IPS-18c (cell line): ENCODE results near the gene UBP1.
"Not testable (repeated sequence)": the region's sequence is repeated elsewhere in the genome, so short reads cannot be mapped to it uniquely, and the experiment has no call there.

ENCODE experiments used
- H3K4me3 ChIP-seq: 2 replicates; pipeline ENCODE4 v1.7.0; 2013; ENCODE audit warnings: low read depth, mild to moderate bottlenecking, low read length, moderate library complexity; ENCODE audit not compliant: insufficient read depth
- H3K9me3 ChIP-seq: one replicate; pipeline ENCODE4 v1.6.1; 2013; ENCODE audit warnings: mild to moderate bottlenecking, low read length, moderate library complexity; ENCODE audit not compliant: control insufficient read depth, insufficient read depth

Gene UBP1, protein sequence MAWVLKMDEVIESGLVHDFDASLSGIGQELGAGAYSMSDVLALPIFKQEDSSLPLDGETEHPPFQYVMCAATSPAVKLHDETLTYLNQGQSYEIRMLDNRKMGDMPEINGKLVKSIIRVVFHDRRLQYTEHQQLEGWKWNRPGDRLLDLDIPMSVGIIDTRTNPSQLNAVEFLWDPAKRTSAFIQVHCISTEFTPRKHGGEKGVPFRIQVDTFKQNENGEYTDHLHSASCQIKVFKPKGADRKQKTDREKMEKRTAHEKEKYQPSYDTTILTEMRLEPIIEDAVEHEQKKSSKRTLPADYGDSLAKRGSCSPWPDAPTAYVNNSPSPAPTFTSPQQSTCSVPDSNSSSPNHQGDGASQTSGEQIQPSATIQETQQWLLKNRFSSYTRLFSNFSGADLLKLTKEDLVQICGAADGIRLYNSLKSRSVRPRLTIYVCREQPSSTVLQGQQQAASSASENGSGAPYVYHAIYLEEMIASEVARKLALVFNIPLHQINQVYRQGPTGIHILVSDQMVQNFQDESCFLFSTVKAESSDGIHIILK

DNA sequence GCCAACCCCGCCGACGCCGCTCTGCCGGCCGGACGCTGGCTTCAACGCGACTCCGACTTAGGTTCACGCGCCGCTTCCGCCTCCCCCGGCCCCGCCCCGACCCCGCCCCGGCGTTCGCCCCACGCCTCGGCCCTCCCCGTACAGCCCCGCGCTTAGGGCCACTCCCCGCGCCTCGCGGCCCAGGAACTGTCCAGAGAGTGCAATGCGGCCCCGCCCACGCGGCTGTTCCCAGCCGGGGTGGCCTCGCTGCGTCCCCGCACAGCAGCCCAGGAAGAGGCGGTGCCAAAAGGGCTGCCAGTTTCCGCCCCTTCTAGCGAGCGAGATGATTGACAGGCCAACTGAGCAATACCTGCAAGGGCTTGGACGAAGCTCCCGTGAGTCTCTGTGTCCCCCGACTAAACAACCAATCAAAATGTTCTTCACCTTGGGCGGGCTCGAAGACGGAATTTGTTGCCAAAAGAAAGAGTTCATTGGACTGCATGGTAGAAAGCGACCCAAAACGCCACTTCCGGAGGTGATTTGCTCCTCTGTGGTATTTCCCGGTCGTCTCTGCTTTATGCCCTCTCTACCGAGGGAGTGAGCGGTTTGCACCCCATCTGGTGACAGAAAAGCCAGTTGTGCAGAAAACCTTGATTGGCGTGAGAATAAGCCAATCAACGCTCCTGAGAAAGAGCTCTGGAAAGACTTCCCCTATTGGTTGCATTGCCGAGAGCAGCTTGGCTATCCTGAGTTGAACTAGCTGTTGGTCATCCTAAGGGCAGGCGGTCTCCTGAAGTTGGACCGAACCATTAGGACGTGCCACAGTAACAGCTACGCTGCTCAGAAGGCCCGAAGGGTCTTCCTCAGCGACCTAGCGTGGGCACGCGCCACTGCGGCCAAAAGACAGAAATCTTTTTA lies at the start of gene UBP1:
UBP1 (minus strand) TSS at position 78 of the 897 bp plus-strand sequence. CDS start 557 bp downstream, outside the sequence.
- peak within 1 kb of the TSS; percentile 60 for H3K4me3 ChIP-seq
- H3K9me3 ChIP-seq: no peaks in the 10 kb centered on the region

DNA sequence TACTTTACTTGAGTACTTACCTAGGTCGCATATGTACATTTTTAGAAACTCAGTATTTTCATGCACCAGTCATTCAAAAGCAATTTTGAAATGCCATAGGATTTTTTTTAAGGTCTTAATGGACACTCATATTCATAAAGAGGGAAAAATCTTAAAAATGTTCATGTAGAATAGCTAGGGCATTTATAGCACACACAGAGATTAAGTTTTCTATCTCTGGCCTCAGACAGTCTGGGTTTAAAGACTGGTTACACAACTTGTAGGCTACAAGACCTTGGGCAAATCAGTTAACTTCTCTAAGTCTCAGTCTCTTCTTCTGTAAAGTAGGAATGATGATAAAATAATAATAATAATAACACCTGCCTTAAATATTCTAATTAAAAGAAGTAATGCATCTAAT lies 48.5 kb upstream of the UBP1 start:
- H3K4me3 ChIP-seq: no peak overlapping the region
- no peaks in the 10 kb centered on the region for H3K9me3 ChIP-seq

- Histone ChIP-seq H3K4me3 (no peak overlapping the region), H3K9me3 (no peaks in the 10 kb centered on the region)
Observed at GRCh38 chr3:33488246-33488645, 48.0 kb upstream of the UBP1 start.

- H3K9me3 ChIP-seq: no peaks in the 10 kb centered on the region
Observed at GRCh38 chr3:33482111-33482521, 41.9 kb upstream of the UBP1 start.

DNA sequence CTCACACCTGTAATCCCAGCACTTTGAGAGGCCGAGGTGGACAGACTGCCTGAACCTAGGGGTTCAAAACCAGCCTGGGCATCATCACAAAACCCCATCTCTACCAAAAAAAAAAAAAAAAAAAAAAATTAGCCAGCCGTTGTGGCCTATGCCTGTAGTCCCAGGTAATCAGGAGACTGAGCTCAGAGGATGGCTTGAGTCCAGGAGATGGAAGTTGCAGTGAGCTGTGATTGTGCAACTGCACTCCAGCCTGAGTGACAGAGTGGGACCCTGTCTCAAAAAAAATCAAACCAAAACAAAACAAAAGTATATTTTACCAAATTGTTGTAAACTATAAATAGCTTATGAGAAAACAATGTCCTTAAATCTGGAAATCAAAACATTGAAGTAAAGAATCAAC lies 34.7 kb upstream of the UBP1 start:
- no peak overlapping the region for H3K4me3 ChIP-seq
- no peaks in the 10 kb centered on the region for H3K9me3 ChIP-seq

More at GRCh38 chr3:33482111-33482521, 41.9 kb upstream of the UBP1 start:
- no peak overlapping the region for H3K4me3 ChIP-seq

DNA sequence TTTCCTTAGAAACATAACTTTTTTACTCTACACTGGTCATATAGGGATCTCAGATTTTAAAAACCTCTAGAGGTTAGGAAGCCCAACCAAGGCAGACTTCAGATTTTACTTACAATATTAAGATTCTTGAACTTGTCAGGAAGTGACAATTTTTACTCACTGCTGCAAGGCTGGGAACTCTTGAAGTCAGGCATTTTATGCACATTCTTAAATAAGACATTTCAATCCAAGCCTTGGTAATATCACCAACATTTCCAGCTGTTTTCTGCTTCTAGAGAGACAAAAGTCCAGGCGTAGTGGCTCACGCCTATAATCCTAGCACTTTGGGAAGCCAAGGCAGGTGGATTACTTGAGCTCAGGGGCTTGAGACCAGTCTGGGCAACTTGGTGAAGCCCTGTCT lies 33.6 kb upstream of the UBP1 start:
- Histone ChIP-seq H3K9me3 (no peaks in the 10 kb centered on the region), H3K4me3 (no peak overlapping the region)

GRCh38 chr3:33467786-33468185 lies 27.6 kb upstream of the UBP1 start:
- Histone ChIP-seq H3K9me3 (peaks cover 13% of the 10 kb centered on the region), H3K4me3 (no peak overlapping the region)

GRCh38 chr3:33461097-33461496 lies 20.9 kb upstream of the UBP1 start:
- H3K4me3 ChIP-seq: no peak overlapping the region
- peaks cover 5% of the 10 kb centered on the region for H3K9me3 ChIP-seq

GRCh38 chr3:33459577-33459976 lies 19.4 kb upstream of the UBP1 start:
- not testable (repeated sequence) for H3K9me3 ChIP-seq, H3K4me3 ChIP-seq

- H3K4me3 ChIP-seq: peak overlapping the region; percentile 20; the same call in 1 of the 2 replicates
Observed at GRCh38 chr3:33458446-33458845, 18.2 kb upstream of the UBP1 start.

GRCh38 chr3:33456756-33457155 lies 16.6 kb upstream of the UBP1 start:
- H3K4me3 ChIP-seq: no peak overlapping the region
- peaks cover 8% of the 10 kb centered on the region for H3K9me3 ChIP-seq

More at GRCh38 chr3:33458446-33458845, 18.2 kb upstream of the UBP1 start:
- H3K9me3 ChIP-seq: peaks cover 8% of the 10 kb centered on the region

- peaks cover 3% of the 10 kb centered on the region for H3K9me3 ChIP-seq
Observed at GRCh38 chr3:33453331-33453761, 13.1 kb upstream of the UBP1 start.

DNA sequence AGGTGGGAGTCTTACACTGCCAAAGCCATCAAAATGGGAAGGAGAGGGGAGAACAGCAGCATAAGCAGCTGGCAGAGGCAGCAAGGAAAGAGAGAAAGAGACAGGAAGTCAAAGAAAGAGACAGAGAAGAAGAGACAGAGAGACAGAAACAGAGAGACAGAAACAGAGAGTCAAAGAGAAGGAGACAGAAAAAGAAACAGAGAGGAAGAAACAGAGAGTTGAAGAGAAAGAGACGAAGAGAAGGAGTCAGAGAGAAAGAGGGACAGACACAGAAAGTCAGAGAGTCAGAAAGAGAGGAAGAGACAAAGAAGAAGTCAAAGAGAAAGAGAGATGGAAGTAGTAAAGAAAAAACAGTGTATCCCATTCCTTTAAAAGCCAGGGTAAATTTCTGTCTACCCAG lies 11.8 kb upstream of the UBP1 start:
- not testable (repeated sequence) for H3K9me3 ChIP-seq, H3K4me3 ChIP-seq

More at GRCh38 chr3:33453331-33453761, 13.1 kb upstream of the UBP1 start:
- H3K4me3 ChIP-seq: no peak overlapping the region

DNA sequence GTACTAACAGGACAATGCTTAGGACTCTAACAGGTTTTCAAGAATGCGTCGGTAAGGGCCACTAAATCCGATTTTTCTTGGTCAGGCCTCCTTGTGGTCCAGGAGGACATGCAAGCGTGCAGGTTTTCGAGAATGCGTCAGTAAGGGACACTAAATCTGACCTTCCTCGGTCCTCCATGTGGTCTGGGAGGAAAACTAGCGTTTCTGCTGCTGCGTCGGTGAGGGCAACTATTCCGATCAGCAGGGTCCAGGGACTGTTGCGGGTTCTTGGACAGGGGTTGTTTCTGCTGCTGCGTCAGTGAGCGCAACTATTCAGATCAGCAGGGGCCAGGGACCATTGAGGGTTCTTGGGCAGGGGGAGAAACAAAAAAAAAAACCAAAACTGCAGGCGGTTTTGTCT lies 7.8 kb upstream of the UBP1 start:
- H3K9me3 ChIP-seq: no peaks in the 10 kb centered on the region
- peak overlapping the region; percentile 79 for H3K4me3 ChIP-seq

DNA sequence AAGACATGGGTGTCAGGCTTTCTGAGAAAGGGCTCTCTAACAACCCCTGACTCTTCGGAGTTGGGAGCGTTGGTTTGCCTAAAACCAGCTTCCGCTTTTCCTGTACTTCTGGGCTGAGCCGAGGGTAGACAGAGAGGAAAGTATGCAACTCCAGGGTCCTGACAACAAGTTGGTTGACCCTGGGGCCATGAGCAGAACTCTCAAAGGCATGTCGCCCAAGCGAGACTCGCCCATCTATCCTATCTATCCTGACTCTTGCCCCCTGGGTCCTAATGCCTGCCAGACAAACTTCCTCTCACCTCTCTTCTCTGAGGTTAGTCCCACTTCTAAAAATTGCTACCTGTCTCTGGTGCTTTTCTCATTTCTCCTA lies 7.0 kb upstream of the UBP1 start:
- not testable (repeated sequence) for H3K9me3 ChIP-seq
- peak overlapping the region; percentile 79 for H3K4me3 ChIP-seq

- H3K4me3 ChIP-seq: no peak overlapping the region
- no peaks in the 10 kb centered on the region for H3K9me3 ChIP-seq
Observed at GRCh38 chr3:33442190-33442589, 2.0 kb upstream of the UBP1 start.

- Histone ChIP-seq H3K9me3 (no peaks in the 10 kb centered on the region), H3K4me3 (peak overlapping the region; percentile 60)
Observed at GRCh38 chr3:33441225-33441976, 1.2 kb upstream of the UBP1 start.
